Neural progenitor cell (in vitro differentiated cells): ENCODE measurements around the gene MAP7. TPM values are rescaled to one million over a fixed set of nuclear protein-coding genes. Genes with fewer than 3 reads are reported as not detected.

ENCODE experiments used
- DNase-seq: peaks from one replicate; pipeline ENCODE4 v3.0.0-alpha.2; 2016; ENCODE audit warnings: low spot score
- H2AFZ ChIP-seq: fragments of 200-600 bp; sonication (generic); replicated peaks from 2 replicates; pipeline ENCODE4 v1.6.1; 2016; ENCODE audit warnings: antibody characterized with exemption
- H3F3A ChIP-seq: fragments of 200-600 bp; sonication (generic); 2 replicates; pipeline ENCODE4 v1.6.1; 2016; ENCODE audit warnings: antibody characterized with exemption, low read depth
- H3K27ac ChIP-seq: fragments of 200-600 bp; sonication (generic); 2 replicates; pipeline ENCODE4 v1.5.1; 2016; ENCODE audit warnings: mild to moderate bottlenecking
- H3K27me3 ChIP-seq: fragments of 200-600 bp; sonication (generic); 2 replicates; pipeline ENCODE4 v1.6.1; 2016; ENCODE audit warnings: mild to moderate bottlenecking, moderate library complexity
- H3K36me3 ChIP-seq: fragments of 200-600 bp; sonication (generic); 2 replicates; pipeline ENCODE4 v1.5.1; 2016
- H3K4me1 ChIP-seq: fragments of 200-600 bp; sonication (generic); 2 replicates; pipeline ENCODE4 v1.6.1; 2016; ENCODE audit warnings: mixed run types
- H3K4me2 ChIP-seq: fragments of 200-600 bp; sonication (generic); 2 replicates; pipeline ENCODE4 v1.6.1; 2016
- H3K4me3 ChIP-seq: fragments of 200-600 bp; sonication (generic); 2 replicates; pipeline ENCODE4 v1.5.1; 2016
- H3K79me2 ChIP-seq: fragments of 200-600 bp; sonication (generic); 2 replicates; pipeline ENCODE4 v1.6.1; 2016; ENCODE audit warnings: low read depth
- H3K9ac ChIP-seq: fragments of 200-600 bp; sonication (generic); 2 replicates; pipeline ENCODE4 v1.6.1; 2016
- H3K9me3 ChIP-seq: fragments of 200-600 bp; sonication (generic); 2 replicates; pipeline ENCODE4 v1.5.1; 2016; ENCODE audit warnings: low read depth
- H4K20me1 ChIP-seq: fragments of 200-600 bp; sonication (generic); 2 replicates; pipeline ENCODE4 v1.6.1; 2016; ENCODE audit warnings: low read depth
- H3K27ac Mint-ChIP-seq: 3 replicates; pipeline ENCODE4 v1.8.0; 2021; ENCODE audit warnings: mixed read lengths
- H3K27me3 Mint-ChIP-seq: 2 replicates; pipeline ENCODE4 v1.8.0; 2022; ENCODE audit warnings: low read depth, mild to moderate bottlenecking, inconsistent platforms, moderate library complexity, mixed read lengths; ENCODE audit not compliant: insufficient read depth
- H3K36me3 Mint-ChIP-seq: 3 replicates; pipeline ENCODE4 v1.8.0; 2021; ENCODE audit warnings: mixed read lengths
- H3K4me1 Mint-ChIP-seq: 3 replicates; pipeline ENCODE4 v1.8.0; 2021; ENCODE audit warnings: mixed read lengths
- H3K4me3 Mint-ChIP-seq: 3 replicates; pipeline ENCODE4 v1.8.0; 2021; ENCODE audit warnings: mild to moderate bottlenecking, moderate library complexity, mixed read lengths
- H3K9me3 Mint-ChIP-seq: 3 replicates; pipeline ENCODE4 v1.8.0; 2020; ENCODE audit warnings: mixed read lengths
- CTCF ChIP-seq: fragments of 200-600 bp; sonication (generic); IDR thresholded peaks from 2 replicates; pipeline ENCODE4 v1.5.1; 2017; ENCODE audit warnings: antibody characterized with exemption, mild to moderate bottlenecking
- EZH2 ChIP-seq: fragments of 200-600 bp; sonication (generic); IDR thresholded peaks from 2 replicates; pipeline ENCODE4 v1.6.1; 2017; ENCODE audit warnings: antibody characterized with exemption, mild to moderate bottlenecking, moderate library complexity
- EZH2phosphoT487 ChIP-seq: fragments of 200-600 bp; sonication (generic); IDR thresholded peaks from 2 replicates; pipeline ENCODE4 v1.6.1; 2017; ENCODE audit warnings: antibody characterized with exemption
- total RNA-seq: library from RNA; depleted of rRNA; stranded (reverse); fragments of >200 nt; gene quantifications from 2 replicates; pipeline ENCODE4 v1.2.3, GENCODE V29; 2015; ENCODE audit warnings: low replicate concordance

MAP7 gene
- total RNA-seq, 1 donor from 2014 or later: 9.0 TPM

DNA sequence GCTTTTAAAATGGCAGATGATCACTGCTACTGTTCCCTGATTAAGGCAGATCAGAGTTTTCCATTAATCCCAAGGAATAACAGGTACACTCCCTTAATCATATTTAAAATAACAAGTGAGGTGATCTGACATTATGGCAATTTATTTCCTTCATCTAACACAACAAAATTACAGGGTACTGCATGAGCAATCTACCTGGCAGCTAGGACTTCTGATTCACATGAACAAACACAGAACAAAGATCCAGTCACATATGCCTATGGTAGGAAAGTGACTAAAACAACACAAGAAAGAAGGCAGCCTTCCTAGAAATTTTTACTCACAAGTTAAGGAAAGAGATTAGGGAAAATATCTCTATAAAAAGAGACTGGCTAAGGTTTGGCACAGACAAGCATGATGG is 33.2 kb downstream of the MAP7 start:
- Histone ChIP-seq H2AFZ (no peak overlapping the region), H3K4me3 (no peak overlapping the region), H3K9me3 (no peaks in the 10 kb centered on the region), H3K79me2 (no peaks in the 10 kb centered on the region), H4K20me1 (no peaks in the 10 kb centered on the region), H3K27me3 (no peaks in the 10 kb centered on the region), H3K4me1 (no peaks in the 10 kb centered on the region), H3K27ac (no peak overlapping the region), H3K4me2 (no peak overlapping the region), H3K9ac (no peak overlapping the region), H3K36me3 (no peaks in the 10 kb centered on the region), H3F3A (no peaks in the 10 kb centered on the region)
- no peaks in the 10 kb centered on the region for H3K4me1 Mint-ChIP-seq
- no peak for TF ChIP-seq EZH2
- no peaks in the 10 kb centered on the region for H3K36me3 Mint-ChIP-seq
- H3K27ac Mint-ChIP-seq: no peak overlapping the region
- H3K9me3 Mint-ChIP-seq: no peaks in the 10 kb centered on the region
- peaks cover 2% of the 10 kb centered on the region for H3K27me3 Mint-ChIP-seq
- DNase-seq: no peak
- no peak overlapping the region for H3K4me3 Mint-ChIP-seq

- Histone ChIP-seq H3K9ac (no peak overlapping the region), H4K20me1 (no peaks in the 10 kb centered on the region), H2AFZ (no peak overlapping the region), H3K27ac (no peak overlapping the region), H3K36me3 (no peaks in the 10 kb centered on the region), H3K4me1 (peaks cover 5% of the 10 kb centered on the region), H3F3A (no peaks in the 10 kb centered on the region), H3K9me3 (no peaks in the 10 kb centered on the region), H3K4me3 (no peak overlapping the region), H3K79me2 (no peaks in the 10 kb centered on the region), H3K4me2 (no peak overlapping the region), H3K27me3 (no peaks in the 10 kb centered on the region)
- Mint-ChIP-seq H3K4me3 (no peak overlapping the region), H3K4me1 (peaks cover 4% of the 10 kb centered on the region), H3K27ac (no peak overlapping the region), H3K36me3 (no peaks in the 10 kb centered on the region), H3K9me3 (no peaks in the 10 kb centered on the region), H3K27me3 (peaks cover 2% of the 10 kb centered on the region)
- DNase-seq: no peak
- TF ChIP-seq EZH2phosphoT487: no peak
- no peak for TF ChIP-seq CTCF
- TF ChIP-seq EZH2: no peak
Observed at GRCh38 chr6:136514591-136514990, 35.6 kb downstream of the MAP7 start.

- Histone ChIP-seq H2AFZ (no peak overlapping the region), H3K4me3 (no peak overlapping the region), H3F3A (no peaks in the 10 kb centered on the region), H3K4me2 (no peak overlapping the region), H3K27ac (no peak overlapping the region), H3K9ac (no peak overlapping the region), H4K20me1 (no peaks in the 10 kb centered on the region), H3K9me3 (no peaks in the 10 kb centered on the region), H3K79me2 (no peaks in the 10 kb centered on the region), H3K4me1 (peaks cover 10% of the 10 kb centered on the region), H3K36me3 (no peaks in the 10 kb centered on the region), H3K27me3 (no peaks in the 10 kb centered on the region)
- Mint-ChIP-seq H3K9me3 (no peaks in the 10 kb centered on the region), H3K27ac (no peak overlapping the region), H3K4me1 (peaks cover 7% of the 10 kb centered on the region), H3K27me3 (peaks cover 2% of the 10 kb centered on the region), H3K4me3 (no peak overlapping the region), H3K36me3 (no peaks in the 10 kb centered on the region)
- TF ChIP-seq CTCF: no peak
- no peak for TF ChIP-seq EZH2phosphoT487
- no peak for TF ChIP-seq EZH2
- DNase-seq: no peak
Observed at GRCh38 chr6:136511926-136512325, 38.3 kb downstream of the MAP7 start.

- peaks cover 12% of the 10 kb centered on the region for H3K4me1 Mint-ChIP-seq
- no peaks in the 10 kb centered on the region for H3F3A ChIP-seq
- H3K36me3 Mint-ChIP-seq: no peaks in the 10 kb centered on the region
- H3K9me3 Mint-ChIP-seq: no peaks in the 10 kb centered on the region
- DNase-seq: no peak
- peaks cover 12% of the 10 kb centered on the region for H3K4me1 ChIP-seq
- H2AFZ ChIP-seq: no peak overlapping the region
- no peak overlapping the region for H3K4me3 Mint-ChIP-seq
- TF ChIP-seq EZH2phosphoT487: no peak
- TF ChIP-seq EZH2: no peak
- no peak for TF ChIP-seq CTCF
- no peaks in the 10 kb centered on the region for H3K9me3 ChIP-seq
- H3K27me3 Mint-ChIP-seq: peaks cover 2% of the 10 kb centered on the region
- H3K36me3 ChIP-seq: no peaks in the 10 kb centered on the region
- H3K4me3 ChIP-seq: no peak overlapping the region
- H4K20me1 ChIP-seq: no peaks in the 10 kb centered on the region
- H3K4me2 ChIP-seq: no peak overlapping the region
- H3K27me3 ChIP-seq: no peaks in the 10 kb centered on the region
- no peak overlapping the region for H3K27ac Mint-ChIP-seq
- no peak overlapping the region for H3K9ac ChIP-seq
- no peaks in the 10 kb centered on the region for H3K79me2 ChIP-seq
- H3K27ac ChIP-seq: no peak overlapping the region
Observed at GRCh38 chr6:136511397-136511796, 38.8 kb downstream of the MAP7 start.
